SK-N-SH (cell line): ENCODE results near the gene ZSCAN22. TPM values are rescaled to one million over a fixed set of nuclear protein-coding genes. Genes with fewer than 3 reads are reported as not detected.

Experiments used
- CTCF ChIA-PET: fragments of 300-600, 350-600 bp; formaldehyde crosslinking; extraction: SDS; loops from one replicate; lab custom pipeline; 2021; lab: Yijun Ruan, JAX
- POLR2A ChIA-PET: fragments of 350-600 bp; sonication (Branson Sonifier 250); formaldehyde crosslinking; extraction: SDS; loops from one replicate; lab custom pipeline; 2020; ENCODE audit warnings: antibody characterized with exemption, inconsistent platforms; lab: Yijun Ruan, JAX
- DNase-seq: peaks from one replicate; pipeline ENCODE4 v3.0.0; 2012
- H2AFZ ChIP-seq: fragments of 200-600 bp; sonication (generic); 2 replicates; pipeline ENCODE4 v1.8.1; 2016; ENCODE audit warnings: antibody characterized with exemption, mild to moderate bottlenecking, low read depth
- H3F3A ChIP-seq: fragments of 200-600 bp; sonication (generic); replicated peaks from 2 replicates; pipeline ENCODE3; 2016; ENCODE audit warnings: antibody characterized with exemption, mild to moderate bottlenecking; ENCODE audit not compliant: insufficient read depth
- H3K27ac ChIP-seq, 2 experiments: fragments of 200-500 bp in 1 of 2; fragments of 200-600 bp in 1 of 2; sonication (Bioruptor generic) in 1 of 2; sonication (generic), shearing (Covaris generic) in 1 of 2; 2 replicates each; pipeline versions ENCODE4 v1.5.1 to v1.6.1; 2014 to 2016; ENCODE audit warnings: low read depth in 2 of 2, inconsistent platforms in 1 of 2, low read length in 1 of 2, mild to moderate bottlenecking in 1 of 2, mixed read lengths in 1 of 2
- H3K27me3 ChIP-seq: fragments of 200-600 bp; sonication (generic), shearing (Covaris generic); 2 replicates; pipeline ENCODE4 v1.6.1; 2016; ENCODE audit warnings: mixed run types; ENCODE audit not compliant: insufficient read depth
- H3K36me3 ChIP-seq, 2 experiments: fragments of 200-500 bp in 1 of 2; fragments of 200-600 bp in 1 of 2; sonication (Bioruptor generic) in 1 of 2; sonication (generic) in 1 of 2; replicated peaks in 1 of 2; 2 replicates each; pipeline versions ENCODE3 to v1.5.1; 2014 to 2016; ENCODE audit warnings: low read length in 1 of 2, mild to moderate bottlenecking in 1 of 2; ENCODE audit not compliant: insufficient read depth in 2 of 2, control insufficient read depth in 1 of 2
- H3K4me1 ChIP-seq, 2 experiments: fragments of 200-500 bp in 1 of 2; fragments of 200-600 bp in 1 of 2; sonication (Bioruptor generic) in 1 of 2; sonication (generic), shearing (Covaris generic) in 1 of 2; 2 replicates each; pipeline versions ENCODE4 v1.5.1 to v1.6.1; 2014 to 2016; ENCODE audit warnings: low read depth in 1 of 2, low read length in 1 of 2, mixed run types in 1 of 2; ENCODE audit not compliant: insufficient read depth in 2 of 2, control insufficient read depth in 1 of 2
- H3K4me2 ChIP-seq: fragments of 200-600 bp; sonication (generic), shearing (Covaris generic); 2 replicates; pipeline ENCODE4 v1.6.1; 2017; ENCODE audit warnings: mixed run types
- H3K4me3 ChIP-seq, 2 experiments: fragments of 200-500 bp in 1 of 2; fragments of 200-600 bp in 1 of 2; sonication (Bioruptor generic) in 1 of 2; sonication (generic), shearing (Covaris generic) in 1 of 2; 2 replicates each; pipeline versions ENCODE4 v1.5.1 to v1.8.1; 2014 to 2016; ENCODE audit warnings: low read depth in 2 of 2, inconsistent platforms in 1 of 2, low read length in 1 of 2, mild to moderate bottlenecking in 1 of 2, mixed read lengths in 1 of 2, moderate library complexity in 1 of 2
- H3K79me2 ChIP-seq: fragments of 200-600 bp; sonication (generic); 2 replicates; pipeline ENCODE4 v1.8.1; 2017; ENCODE audit warnings: mild to moderate bottlenecking; ENCODE audit not compliant: insufficient read depth
- H3K9ac ChIP-seq: fragments of 200-600 bp; sonication (generic); 2 replicates; pipeline ENCODE4 v1.6.1; 2017; ENCODE audit warnings: mixed run types
- H3K9me2 ChIP-seq: fragments of 200-600 bp; sonication (generic); 2 replicates; pipeline ENCODE4 v1.6.1; 2017; ENCODE audit warnings: mixed run types
- H3K9me3 ChIP-seq: fragments of 200-600 bp; sonication (generic); 2 replicates; pipeline ENCODE4 v1.6.1; 2017; ENCODE audit warnings: mixed run types, mild to moderate bottlenecking, moderate library complexity
- H4K20me1 ChIP-seq: fragments of 200-600 bp; sonication (generic); 2 replicates; pipeline ENCODE4 v1.6.1; 2017; ENCODE audit warnings: mild to moderate bottlenecking, mixed run types; ENCODE audit not compliant: insufficient read depth
- CHD2 ChIP-seq: fragments of 150-350 bp; IDR thresholded peaks from 2 replicates; pipeline ENCODE4 v1.6.1; 2018; ENCODE audit warnings: low read length; ENCODE audit not compliant: partially characterized antibody
- CTCF ChIP-seq: fragments of 200-600 bp; sonication (generic); IDR thresholded peaks from 2 replicates; pipeline ENCODE4 v1.6.1; 2017; ENCODE audit warnings: antibody characterized with exemption, mild to moderate bottlenecking, moderate library complexity
- EP300 ChIP-seq, 2 experiments: IDR thresholded peaks; 2 replicates each; pipeline versions ENCODE4 v1.4.0 to v1.6.1; 2012; ENCODE audit warnings: borderline replicate concordance in 1 of 2, low read depth in 1 of 2, low read length in 1 of 2
- EZH2phosphoT487 ChIP-seq: fragments of 200-600 bp; sonication (generic); IDR thresholded peaks from 2 replicates; pipeline ENCODE4 v1.6.1; 2017; ENCODE audit warnings: low read depth, mixed run types, mild to moderate bottlenecking, antibody characterized with exemption, moderate library complexity, borderline replicate concordance
- FOXM1 ChIP-seq: IDR thresholded peaks from 2 replicates; pipeline ENCODE4 v1.4.0; 2012; ENCODE audit warnings: low read depth, mild to moderate bottlenecking
- GABPA ChIP-seq: IDR thresholded peaks from 2 replicates; pipeline ENCODE4 v1.4.0; 2012; ENCODE audit warnings: low read depth, mild to moderate bottlenecking
- JUND ChIP-seq: IDR thresholded peaks from 2 replicates; pipeline ENCODE4 v1.4.0; 2012
- MEF2A ChIP-seq: IDR thresholded peaks from 2 replicates; pipeline ENCODE4 v1.4.0; 2012; ENCODE audit warnings: low read depth, borderline replicate concordance
- NFIC ChIP-seq: IDR thresholded peaks from 2 replicates; pipeline ENCODE4 v1.4.0; 2012; ENCODE audit warnings: borderline replicate concordance
- POLR2AphosphoS5 ChIP-seq: IDR thresholded peaks from 2 replicates; pipeline ENCODE4 v1.6.1; 2012; ENCODE audit warnings: low read depth, low read length
- RCOR1 ChIP-seq: fragments of 150-350 bp; IDR thresholded peaks from 2 replicates; pipeline ENCODE4 v1.6.1; 2017; ENCODE audit warnings: antibody characterized with exemption, low read length
- REST ChIP-seq: IDR thresholded peaks from 2 replicates; pipeline ENCODE4 v1.6.1; 2012; ENCODE audit warnings: mild to moderate bottlenecking, low read depth, low read length, moderate library complexity
- SMC3 ChIP-seq: IDR thresholded peaks from 2 replicates; pipeline ENCODE4 v1.6.1; 2012; ENCODE audit warnings: low read depth, low read length, improper control_type of control experiment
- TAF1 ChIP-seq: IDR thresholded peaks from 2 replicates; pipeline ENCODE4 v1.6.1; 2012; ENCODE audit warnings: low read depth, mild to moderate bottlenecking, low read length, moderate library complexity, borderline replicate concordance
- USF2 ChIP-seq: fragments of 150-350 bp; IDR thresholded peaks from 2 replicates; pipeline ENCODE4 v1.6.1; 2017; ENCODE audit warnings: antibody characterized with exemption, low read length, low read depth, borderline replicate concordance
- YY1 ChIP-seq: IDR thresholded peaks from 2 replicates; pipeline ENCODE4 v1.4.0; 2012; ENCODE audit warnings: low read depth, mild to moderate bottlenecking
- WGBS: methylation state at CpG from one replicate; pipeline ENCODE4 v1.1.6; 2017; ENCODE audit warnings: low lambda C conversion rate; 5-methylcytosine and 5-hydroxymethylcytosine counted together
- polyA plus RNA-seq, 3 experiments: library from polyadenylated mRNA; depleted of rRNA; stranded (reverse); fragments of >200 nt; gene quantifications; 2 replicates each; pipeline ENCODE4 v1.2.3, GENCODE V29; 2012
- TF ChIP-seq, protein P1 (sequence below): fragments of 150-350 bp; IDR thresholded peaks from 2 replicates; pipeline ENCODE4 v1.6.1; 2016; ENCODE audit warnings: mild to moderate bottlenecking, low read depth, low read length
- TF ChIP-seq, protein P2 (sequence below): IDR thresholded peaks from 2 replicates; pipeline ENCODE4 v1.4.0; 2012; ENCODE audit warnings: low read depth, borderline replicate concordance
- TF ChIP-seq, protein P3 (sequence below): IDR thresholded peaks from 2 replicates; pipeline ENCODE4; 2012
- TF ChIP-seq, protein P4 (sequence below): IDR thresholded peaks from 2 replicates; pipeline ENCODE4 v1.4.0; 2012; ENCODE audit warnings: low read depth

The ZSCAN22 gene
- polyA plus RNA-seq, 1 of the 3 experiments (the other 2 are of a cell fraction), result 2.3 TPM

- Histone ChIP-seq H4K20me1 (peaks cover 31% of the 10 kb centered on the region), H3K9me3 (no peaks in the 10 kb centered on the region), H3F3A (peaks cover 12% of the 10 kb centered on the region), H3K27ac (peak within 1 kb of the TSS; percentile 95 to 99), H3K79me2 (peaks cover 70% of the 10 kb centered on the region), H3K27me3 (no peaks in the 10 kb centered on the region), H3K9ac (peak within 1 kb of the TSS; percentile 91), H3K36me3 (peaks cover 20 to 36% of the 10 kb centered on the region in 2 experiments), H3K4me2 (peak within 1 kb of the TSS; percentile 85), H3K9me2 (no peaks in the 10 kb centered on the region), H3K4me1 (peaks cover 21 to 30% of the 10 kb centered on the region in 2 experiments; a peak in 3 of 4 replicates), H3K4me3 (peak within 1 kb of the TSS; percentile 87 to 92), H2AFZ (peak within 1 kb of the TSS; percentile 66; the same call in 1 of the 2 replicates)
- peak; percentile 98 for DNase-seq
- CTCF ChIA-PET, result interaction anchor here (0.8 kb wide), 1 partner anchor 60 kb away, joined by 3 read pairs; the partner anchor contains the start of gene ZSCAN22
- POLR2A ChIA-PET, result interaction anchor here (1.3 to 2.1 kb wide), 3 partner anchors 24 to 133 kb away, joined by 3 to 6 read pairs (median 4); partner anchors contain the start of genes ZBTB45 and ZNF497
- 0% methylated on average over 29 of the region's 64 CpGs for WGBS
- TF ChIP-seq SMC3 (no peak), MEF2A (no peak), EP300 (IDR thresholded peaks at IDR 0.05; ENCODE audit: borderline replicate concordance in 1 of 2, low read depth in 1 of 2, low read length in 1 of 2) (no peak), YY1 (no peak), POLR2AphosphoS5 (peak; percentile 98), USF2 (no peak), EZH2phosphoT487 (no peak), RCOR1 (no peak), JUND (no peak), TAF1 (peak; percentile 94), REST (no peak; the same call in 1 of the 2 replicates), FOXM1 (no peak), CTCF (no peak), GABPA (peak; percentile 96), CHD2 (peak; percentile 90), NFIC (no peak)
- TF ChIP-seq, protein P1, sequence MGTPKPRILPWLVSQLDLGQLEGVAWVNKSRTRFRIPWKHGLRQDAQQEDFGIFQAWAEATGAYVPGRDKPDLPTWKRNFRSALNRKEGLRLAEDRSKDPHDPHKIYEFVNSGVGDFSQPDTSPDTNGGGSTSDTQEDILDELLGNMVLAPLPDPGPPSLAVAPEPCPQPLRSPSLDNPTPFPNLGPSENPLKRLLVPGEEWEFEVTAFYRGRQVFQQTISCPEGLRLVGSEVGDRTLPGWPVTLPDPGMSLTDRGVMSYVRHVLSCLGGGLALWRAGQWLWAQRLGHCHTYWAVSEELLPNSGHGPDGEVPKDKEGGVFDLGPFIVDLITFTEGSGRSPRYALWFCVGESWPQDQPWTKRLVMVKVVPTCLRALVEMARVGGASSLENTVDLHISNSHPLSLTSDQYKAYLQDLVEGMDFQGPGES, result peak; percentile 39
- TF ChIP-seq, protein P2, sequence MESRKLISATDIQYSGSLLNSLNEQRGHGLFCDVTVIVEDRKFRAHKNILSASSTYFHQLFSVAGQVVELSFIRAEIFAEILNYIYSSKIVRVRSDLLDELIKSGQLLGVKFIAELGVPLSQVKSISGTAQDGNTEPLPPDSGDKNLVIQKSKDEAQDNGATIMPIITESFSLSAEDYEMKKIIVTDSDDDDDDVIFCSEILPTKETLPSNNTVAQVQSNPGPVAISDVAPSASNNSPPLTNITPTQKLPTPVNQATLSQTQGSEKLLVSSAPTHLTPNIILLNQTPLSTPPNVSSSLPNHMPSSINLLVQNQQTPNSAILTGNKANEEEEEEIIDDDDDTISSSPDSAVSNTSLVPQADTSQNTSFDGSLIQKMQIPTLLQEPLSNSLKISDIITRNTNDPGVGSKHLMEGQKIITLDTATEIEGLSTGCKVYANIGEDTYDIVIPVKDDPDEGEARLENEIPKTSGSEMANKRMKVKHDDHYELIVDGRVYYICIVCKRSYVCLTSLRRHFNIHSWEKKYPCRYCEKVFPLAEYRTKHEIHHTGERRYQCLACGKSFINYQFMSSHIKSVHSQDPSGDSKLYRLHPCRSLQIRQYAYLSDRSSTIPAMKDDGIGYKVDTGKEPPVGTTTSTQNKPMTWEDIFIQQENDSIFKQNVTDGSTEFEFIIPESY, result 0 out of 2 replicates have a peak, but pooled peaks have one; percentile 57
- TF ChIP-seq, protein P3, sequence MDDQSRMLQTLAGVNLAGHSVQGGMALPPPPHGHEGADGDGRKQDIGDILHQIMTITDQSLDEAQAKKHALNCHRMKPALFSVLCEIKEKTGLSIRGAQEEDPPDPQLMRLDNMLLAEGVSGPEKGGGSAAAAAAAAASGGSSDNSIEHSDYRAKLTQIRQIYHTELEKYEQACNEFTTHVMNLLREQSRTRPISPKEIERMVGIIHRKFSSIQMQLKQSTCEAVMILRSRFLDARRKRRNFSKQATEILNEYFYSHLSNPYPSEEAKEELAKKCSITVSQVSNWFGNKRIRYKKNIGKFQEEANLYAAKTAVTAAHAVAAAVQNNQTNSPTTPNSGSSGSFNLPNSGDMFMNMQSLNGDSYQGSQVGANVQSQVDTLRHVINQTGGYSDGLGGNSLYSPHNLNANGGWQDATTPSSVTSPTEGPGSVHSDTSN, result peak; percentile 50; the same call in 1 of the 2 replicates
- TF ChIP-seq, protein P4, sequence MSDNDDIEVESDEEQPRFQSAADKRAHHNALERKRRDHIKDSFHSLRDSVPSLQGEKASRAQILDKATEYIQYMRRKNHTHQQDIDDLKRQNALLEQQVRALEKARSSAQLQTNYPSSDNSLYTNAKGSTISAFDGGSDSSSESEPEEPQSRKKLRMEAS, result peak; percentile 96
These were observed 60.0 kb downstream of the ZSCAN22 start, which contains the start of gene RPS5 for GRCh38 chr19:58386576-58387337. TSS of gene RPS5 (plus strand) at chr19:58387269. CDS start at chr19:58388138, 869 bp downstream.
